Trophoblast cell (in vitro differentiated cells and primary cell): ENCODE data around the gene AHNAK2.

ENCODE experiments used
- DNase-seq, 2 donors: peaks; one replicate each; pipeline ENCODE4 v3.0.0-alpha.2; 2016
- H2AFZ ChIP-seq: 2 replicates; pipeline ENCODE4 v1.6.1; 2013; ENCODE audit warnings: low read length, moderate library complexity, mild to moderate bottlenecking; ENCODE audit not compliant: insufficient read depth, poor library complexity
- H2AK5ac ChIP-seq: 2 replicates; pipeline ENCODE4 v1.6.1; 2013; ENCODE audit warnings: mild to moderate bottlenecking, low read length
- H2BK120ac ChIP-seq: 2 replicates; pipeline ENCODE4 v1.6.1; 2013; ENCODE audit warnings: low read length, mild to moderate bottlenecking, moderate library complexity; ENCODE audit not compliant: insufficient read depth, poor library complexity
- H2BK12ac ChIP-seq: 2 replicates; pipeline ENCODE4 v1.6.1; 2013; ENCODE audit warnings: mild to moderate bottlenecking, low read length, moderate library complexity
- H2BK5ac ChIP-seq: 2 replicates; pipeline ENCODE4 v1.6.1; 2013; ENCODE audit warnings: low read length, low read depth, moderate library complexity, mild to moderate bottlenecking; ENCODE audit not compliant: poor library complexity
- H3K14ac ChIP-seq: 2 replicates; pipeline ENCODE4 v1.6.1; 2013; ENCODE audit warnings: mild to moderate bottlenecking, low read length
- H3K18ac ChIP-seq: 2 replicates; pipeline ENCODE4 v1.6.1; 2013; ENCODE audit warnings: mild to moderate bottlenecking, low read length
- H3K23ac ChIP-seq: 2 replicates; pipeline ENCODE4 v1.6.1; 2013; ENCODE audit warnings: low read length
- H3K27ac ChIP-seq: 2 replicates; pipeline ENCODE4 v1.5.1; 2013; ENCODE audit warnings: low read depth, mild to moderate bottlenecking, inconsistent platforms, low read length, moderate library complexity
- H3K27me3 ChIP-seq: 2 replicates; pipeline ENCODE4 v1.6.1; 2013; ENCODE audit warnings: inconsistent platforms, mild to moderate bottlenecking, low read length, moderate library complexity; ENCODE audit not compliant: insufficient read depth
- H3K36me3 ChIP-seq, 2 experiments: 1 replicate in 1 of 2; 2 replicates in 1 of 2; pipeline ENCODE4 v1.6.1; 2013; ENCODE audit warnings: low read length in 2 of 2, mild to moderate bottlenecking in 2 of 2, moderate library complexity in 1 of 2; ENCODE audit not compliant: insufficient read depth in 2 of 2, control insufficient read depth in 1 of 2
- H3K4ac ChIP-seq: 2 replicates; pipeline ENCODE4 v1.6.1; 2013; ENCODE audit warnings: low read depth, mild to moderate bottlenecking, low read length, moderate library complexity
- H3K4me1 ChIP-seq, 2 experiments: 1 replicate in 1 of 2; 2 replicates in 1 of 2; pipeline ENCODE4 v1.6.1; 2013; ENCODE audit warnings: low read length in 2 of 2, mild to moderate bottlenecking in 2 of 2, moderate library complexity in 1 of 2; ENCODE audit not compliant: insufficient read depth in 2 of 2, control insufficient read depth in 1 of 2
- H3K4me2 ChIP-seq: 2 replicates; pipeline ENCODE4 v1.6.1; 2013; ENCODE audit warnings: inconsistent platforms, mild to moderate bottlenecking, low read length, moderate library complexity
- H3K4me3 ChIP-seq: 2 replicates; pipeline ENCODE4 v1.5.1; 2013; ENCODE audit warnings: mild to moderate bottlenecking, low read depth, low read length, inconsistent platforms
- H3K79me1 ChIP-seq: one replicate; pipeline ENCODE4 v1.6.1; 2013; ENCODE audit warnings: low read length
- H3K79me2 ChIP-seq: 2 replicates; pipeline ENCODE4 v1.6.1; 2013; ENCODE audit warnings: low read length, mild to moderate bottlenecking; ENCODE audit not compliant: control insufficient read depth, insufficient read depth, poor library complexity
- H3K9ac ChIP-seq: 2 replicates; pipeline ENCODE4 v1.6.1; 2013; ENCODE audit warnings: mild to moderate bottlenecking, low read length
- H3K9me3 ChIP-seq: 2 replicates; pipeline ENCODE4 v1.6.1; 2013; ENCODE audit warnings: low read depth, mild to moderate bottlenecking, control low read depth, inconsistent platforms, low read length; ENCODE audit not compliant: insufficient read depth
- H4K12ac ChIP-seq: 2 replicates; pipeline ENCODE4 v1.6.1; 2013; ENCODE audit warnings: low read depth, mild to moderate bottlenecking, low read length, moderate library complexity
- H4K8ac ChIP-seq: 2 replicates; pipeline ENCODE4 v1.6.1; 2013; ENCODE audit warnings: low read depth, mild to moderate bottlenecking, low read length, moderate library complexity
- H4K91ac ChIP-seq: one replicate; pipeline ENCODE4 v1.6.1; 2013; ENCODE audit warnings: low read depth, mild to moderate bottlenecking, low read length, moderate library complexity
- WGBS: extraction: QIAGEN DNeasy Blood & Tissue Kit; methylation state at CpG from one replicate; pipeline ENCODE4 v1.1.7; 2013; ENCODE audit warnings: missing lambda C conversion rate; ENCODE audit not compliant: insufficient read length, insufficient coverage; ENCODE audit errors: extremely low coverage; 5-methylcytosine and 5-hydroxymethylcytosine counted together

The AHNAK2 gene

DNA sequence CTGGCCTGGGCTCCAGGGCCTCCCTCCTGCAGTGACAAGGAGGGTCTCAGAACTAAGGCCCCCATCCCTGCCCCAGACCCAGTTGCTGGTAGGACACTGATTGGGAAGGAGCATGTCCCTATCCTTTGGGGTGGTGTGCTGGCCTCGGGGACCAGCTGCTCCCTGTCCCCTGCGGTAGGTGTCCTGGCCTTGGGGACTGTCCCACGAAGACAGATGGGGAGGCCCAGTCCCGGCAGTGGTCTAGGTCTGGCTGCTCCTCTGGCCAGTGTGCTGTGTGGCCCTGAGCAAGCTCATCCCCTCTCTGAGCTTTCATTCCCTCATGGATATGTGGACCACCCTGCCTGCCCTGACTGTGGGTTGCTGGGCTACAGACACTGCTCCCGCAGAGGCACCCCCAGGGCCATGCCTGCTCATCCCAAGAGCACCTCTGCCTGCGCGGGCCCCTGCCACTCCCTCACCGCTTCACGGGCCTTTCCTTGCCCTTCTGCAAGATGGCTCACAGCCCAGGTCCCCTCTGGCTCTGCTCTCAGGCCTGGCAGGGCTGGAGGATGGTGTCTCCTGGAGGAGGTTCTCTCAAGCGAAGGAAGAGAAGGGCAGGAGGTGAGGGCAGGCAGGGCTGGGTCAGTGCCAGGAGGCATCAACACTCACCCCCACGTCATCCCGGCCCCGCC lies 12.5 kb downstream of the AHNAK2 start:
- Histone ChIP-seq H2BK12ac (no peak overlapping the region), H2BK120ac (no peak overlapping the region), H3K23ac (no peak overlapping the region), H3K18ac (no peak overlapping the region), H2AFZ (no peak overlapping the region), H2BK5ac (no peak overlapping the region), H3K4me2 (no peak overlapping the region), H4K91ac (no peak overlapping the region), H3K27me3 (no peaks in the 10 kb centered on the region), H3K4ac (no peak overlapping the region), H3K79me2 (no peaks in the 10 kb centered on the region), H2AK5ac (no peak overlapping the region), H3K79me1 (no peaks in the 10 kb centered on the region), H3K4me3 (no peak overlapping the region), H3K36me3 (no peaks in the 10 kb centered on the region), H3K4me1 (peaks cover 17 to 24% of the 10 kb centered on the region in 2 experiments), H4K12ac (no peak overlapping the region), H3K9ac (no peak overlapping the region), H4K8ac (no peak overlapping the region), H3K9me3 (peaks cover 2% of the 10 kb centered on the region), H3K14ac (no peak overlapping the region), H3K27ac (no peak overlapping the region)
- DNase-seq = no peak
- no CpG with 5 or more reads among the region's 13 CpGs for WGBS

GRCh38 chr14:104964546-104964945 lies 13.6 kb downstream of the AHNAK2 start:
- Histone ChIP-seq H3K36me3 (no peaks in the 10 kb centered on the region), H4K8ac (no peak overlapping the region), H3K4me3 (no peak overlapping the region), H2BK12ac (no peak overlapping the region), H3K79me1 (no peaks in the 10 kb centered on the region), H3K79me2 (no peaks in the 10 kb centered on the region), H3K18ac (no peak overlapping the region), H3K23ac (no peak overlapping the region), H3K14ac (no peak overlapping the region), H3K27ac (no peak overlapping the region), H4K12ac (no peak overlapping the region), H3K27me3 (no peaks in the 10 kb centered on the region), H4K91ac (no peak overlapping the region), H2AFZ (no peak overlapping the region), H3K4ac (no peak overlapping the region), H3K4me1 (peaks cover 11 to 18% of the 10 kb centered on the region in 2 experiments), H3K9me3 (peaks cover 2% of the 10 kb centered on the region), H2BK120ac (no peak overlapping the region), H3K9ac (no peak overlapping the region), H3K4me2 (no peak overlapping the region), H2BK5ac (no peak overlapping the region), H2AK5ac (no peak overlapping the region)
- no CpG with 5 or more reads among the region's 7 CpGs for WGBS
- DNase-seq = no peak

- Histone ChIP-seq H3K18ac (no peak overlapping the region), H3K36me3 (no peaks in the 10 kb centered on the region), H3K4me3 (no peak overlapping the region), H2AK5ac (no peak overlapping the region), H3K14ac (no peak overlapping the region), H3K9ac (no peak overlapping the region), H4K12ac (no peak overlapping the region), H2BK12ac (no peak overlapping the region), H4K91ac (no peak overlapping the region), H3K9me3 (peaks cover 2% of the 10 kb centered on the region), H3K4ac (no peak overlapping the region), H4K8ac (no peak overlapping the region), H3K79me2 (no peaks in the 10 kb centered on the region), H3K23ac (no peak overlapping the region), H3K4me1 (no peaks in the 10 kb centered on the region), H2AFZ (no peak overlapping the region), H2BK5ac (no peak overlapping the region), H3K4me2 (no peak overlapping the region), H3K27ac (no peak overlapping the region), H3K79me1 (no peaks in the 10 kb centered on the region), H2BK120ac (no peak overlapping the region), H3K27me3 (no peaks in the 10 kb centered on the region)
- no peak for DNase-seq
- WGBS = no CpG with 5 or more reads among the region's 25 CpGs
Measured at GRCh38 chr14:104957146-104958113, 20.7 kb downstream of the AHNAK2 start.

DNA sequence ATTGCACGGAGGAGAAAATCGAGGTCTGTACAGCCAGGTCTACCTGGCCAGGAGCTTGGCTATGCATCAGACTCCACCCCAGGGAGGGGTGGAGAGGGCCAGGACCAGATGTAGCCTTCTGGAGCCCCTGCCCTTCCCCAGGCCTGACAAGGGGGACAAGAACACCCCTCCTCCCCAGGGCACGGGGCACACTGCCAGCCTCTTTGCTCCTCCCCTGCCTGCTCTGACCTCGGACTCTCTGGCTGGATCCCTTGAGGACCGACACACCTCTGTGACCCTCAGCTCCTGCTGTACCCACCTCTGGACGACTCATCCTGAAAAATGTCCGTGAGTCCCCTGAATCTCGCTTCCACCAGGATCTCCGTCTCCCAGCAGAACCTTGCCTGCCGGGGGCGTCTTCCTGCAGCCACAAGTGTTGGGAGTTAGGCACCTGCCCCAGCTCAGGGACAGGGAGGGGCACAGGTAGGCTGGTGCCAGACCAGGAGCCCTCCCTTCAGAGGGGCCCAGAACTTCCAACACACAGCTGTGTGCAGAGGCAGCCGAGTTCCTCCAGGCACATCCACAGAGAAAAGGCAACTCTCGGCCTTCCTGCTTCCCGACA lies 21.8 kb downstream of the AHNAK2 start:
- Histone ChIP-seq H2BK5ac (no peak overlapping the region), H2BK12ac (no peak overlapping the region), H3K9me3 (peaks cover 2% of the 10 kb centered on the region), H3K36me3 (no peaks in the 10 kb centered on the region), H3K4ac (no peak overlapping the region), H4K12ac (no peak overlapping the region), H3K23ac (no peak overlapping the region), H2AK5ac (no peak overlapping the region), H2BK120ac (no peak overlapping the region), H3K14ac (no peak overlapping the region), H3K4me3 (no peak overlapping the region), H4K8ac (no peak overlapping the region), H3K4me1 (no peaks in the 10 kb centered on the region), H3K9ac (no peak overlapping the region), H3K79me2 (no peaks in the 10 kb centered on the region), H3K27me3 (no peaks in the 10 kb centered on the region), H3K27ac (no peak overlapping the region), H3K79me1 (no peaks in the 10 kb centered on the region), H3K18ac (no peak overlapping the region), H4K91ac (no peak overlapping the region), H3K4me2 (no peak overlapping the region), H2AFZ (no peak overlapping the region)
- no peak for DNase-seq
- WGBS = no CpG with 5 or more reads among the region's 14 CpGs
